ENCODE measurements around the gene CTXND1.

Gene CTXND1

DNA sequence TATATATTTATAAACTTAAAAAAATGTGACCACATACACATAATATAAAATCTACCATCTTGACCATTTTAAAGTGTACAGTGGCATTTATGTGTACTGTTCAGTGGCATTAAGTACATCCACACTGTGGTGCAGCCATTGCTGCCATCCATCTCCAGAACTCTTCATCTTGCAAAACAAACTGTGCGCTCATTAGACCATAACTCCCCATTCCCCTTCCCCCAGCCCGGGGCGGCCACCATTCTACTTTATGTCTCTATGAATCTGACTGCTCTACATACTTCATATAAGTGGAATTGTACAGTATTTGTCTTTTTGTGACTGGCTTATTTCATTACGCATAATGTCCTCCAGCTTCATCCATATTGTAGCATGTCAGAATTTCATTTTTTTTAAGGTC lies 47.8 kb downstream of the CTXND1 start:
- H3K4me3 ChIP-seq (replicated peaks; ENCODE audit: insufficient read depth, low read length) = no peak overlapping the region
- peaks cover 15% of the 10 kb centered on the region for H3K27me3 ChIP-seq (ENCODE audit: insufficient read depth, poor library complexity, severe bottlenecking)
- no peak overlapping the region for H3K27ac ChIP-seq (replicated peaks)
- no peak for DNase-seq (ENCODE audit: low read depth in 1 of 2, low spot score in 1 of 2)
- TF ChIP-seq POLR2AphosphoS5 (IDR thresholded peaks at IDR 0.05; ENCODE audit: low read depth) (no peak), SPI1 (IDR thresholded peaks at IDR 0.05; ENCODE audit: borderline replicate concordance, low read depth) (no peak), GABPA (IDR thresholded peaks at IDR 0.05; ENCODE audit: low read depth) (no peak)
- TF ChIP-seq, protein P1, sequence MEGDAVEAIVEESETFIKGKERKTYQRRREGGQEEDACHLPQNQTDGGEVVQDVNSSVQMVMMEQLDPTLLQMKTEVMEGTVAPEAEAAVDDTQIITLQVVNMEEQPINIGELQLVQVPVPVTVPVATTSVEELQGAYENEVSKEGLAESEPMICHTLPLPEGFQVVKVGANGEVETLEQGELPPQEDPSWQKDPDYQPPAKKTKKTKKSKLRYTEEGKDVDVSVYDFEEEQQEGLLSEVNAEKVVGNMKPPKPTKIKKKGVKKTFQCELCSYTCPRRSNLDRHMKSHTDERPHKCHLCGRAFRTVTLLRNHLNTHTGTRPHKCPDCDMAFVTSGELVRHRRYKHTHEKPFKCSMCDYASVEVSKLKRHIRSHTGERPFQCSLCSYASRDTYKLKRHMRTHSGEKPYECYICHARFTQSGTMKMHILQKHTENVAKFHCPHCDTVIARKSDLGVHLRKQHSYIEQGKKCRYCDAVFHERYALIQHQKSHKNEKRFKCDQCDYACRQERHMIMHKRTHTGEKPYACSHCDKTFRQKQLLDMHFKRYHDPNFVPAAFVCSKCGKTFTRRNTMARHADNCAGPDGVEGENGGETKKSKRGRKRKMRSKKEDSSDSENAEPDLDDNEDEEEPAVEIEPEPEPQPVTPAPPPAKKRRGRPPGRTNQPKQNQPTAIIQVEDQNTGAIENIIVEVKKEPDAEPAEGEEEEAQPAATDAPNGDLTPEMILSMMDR (IDR thresholded peaks at IDR 0.05; ENCODE audit: insufficient read depth, low read length) = no peak
- TF ChIP-seq, protein P2, sequence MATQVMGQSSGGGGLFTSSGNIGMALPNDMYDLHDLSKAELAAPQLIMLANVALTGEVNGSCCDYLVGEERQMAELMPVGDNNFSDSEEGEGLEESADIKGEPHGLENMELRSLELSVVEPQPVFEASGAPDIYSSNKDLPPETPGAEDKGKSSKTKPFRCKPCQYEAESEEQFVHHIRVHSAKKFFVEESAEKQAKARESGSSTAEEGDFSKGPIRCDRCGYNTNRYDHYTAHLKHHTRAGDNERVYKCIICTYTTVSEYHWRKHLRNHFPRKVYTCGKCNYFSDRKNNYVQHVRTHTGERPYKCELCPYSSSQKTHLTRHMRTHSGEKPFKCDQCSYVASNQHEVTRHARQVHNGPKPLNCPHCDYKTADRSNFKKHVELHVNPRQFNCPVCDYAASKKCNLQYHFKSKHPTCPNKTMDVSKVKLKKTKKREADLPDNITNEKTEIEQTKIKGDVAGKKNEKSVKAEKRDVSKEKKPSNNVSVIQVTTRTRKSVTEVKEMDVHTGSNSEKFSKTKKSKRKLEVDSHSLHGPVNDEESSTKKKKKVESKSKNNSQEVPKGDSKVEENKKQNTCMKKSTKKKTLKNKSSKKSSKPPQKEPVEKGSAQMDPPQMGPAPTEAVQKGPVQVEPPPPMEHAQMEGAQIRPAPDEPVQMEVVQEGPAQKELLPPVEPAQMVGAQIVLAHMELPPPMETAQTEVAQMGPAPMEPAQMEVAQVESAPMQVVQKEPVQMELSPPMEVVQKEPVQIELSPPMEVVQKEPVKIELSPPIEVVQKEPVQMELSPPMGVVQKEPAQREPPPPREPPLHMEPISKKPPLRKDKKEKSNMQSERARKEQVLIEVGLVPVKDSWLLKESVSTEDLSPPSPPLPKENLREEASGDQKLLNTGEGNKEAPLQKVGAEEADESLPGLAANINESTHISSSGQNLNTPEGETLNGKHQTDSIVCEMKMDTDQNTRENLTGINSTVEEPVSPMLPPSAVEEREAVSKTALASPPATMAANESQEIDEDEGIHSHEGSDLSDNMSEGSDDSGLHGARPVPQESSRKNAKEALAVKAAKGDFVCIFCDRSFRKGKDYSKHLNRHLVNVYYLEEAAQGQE (IDR thresholded peaks at IDR 0.05; ENCODE audit: insufficient replicate concordance, low read depth) = no peak

DNA sequence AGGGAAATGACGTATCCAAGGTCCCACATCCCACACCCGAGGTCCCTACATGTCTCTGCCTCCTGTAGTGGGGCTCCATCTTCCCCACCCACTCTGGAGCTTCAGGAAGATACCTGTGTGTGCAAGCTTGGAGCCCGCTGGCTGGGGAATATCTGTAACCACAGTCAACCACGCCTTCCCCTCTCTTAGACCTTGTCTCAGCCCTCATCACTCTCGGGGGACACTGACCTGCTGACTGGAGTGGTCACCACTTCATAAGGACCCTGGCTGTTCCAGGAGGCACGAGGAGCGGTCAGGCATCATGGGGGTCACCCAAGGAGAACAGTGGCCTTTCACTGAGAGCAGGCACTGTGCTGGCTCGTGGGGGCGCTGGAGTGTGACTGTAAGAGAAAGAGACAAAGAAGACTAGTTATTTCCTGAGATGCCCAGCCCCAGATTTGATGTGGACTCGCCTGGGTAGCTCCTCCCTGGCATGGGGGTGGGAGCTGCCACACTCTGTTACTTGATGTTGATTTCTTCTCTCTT lies 48.6 kb downstream of the CTXND1 start:
- no peak overlapping the region for H3K27ac ChIP-seq (replicated peaks)
- peaks cover 15% of the 10 kb centered on the region for H3K27me3 ChIP-seq (ENCODE audit: insufficient read depth, poor library complexity, severe bottlenecking)
- no peak for DNase-seq (ENCODE audit: low read depth in 1 of 2, low spot score in 1 of 2)
- TF ChIP-seq POLR2AphosphoS5 (IDR thresholded peaks at IDR 0.05; ENCODE audit: low read depth) (no peak), SPI1 (IDR thresholded peaks at IDR 0.05; ENCODE audit: borderline replicate concordance, low read depth) (no peak), GABPA (IDR thresholded peaks at IDR 0.05; ENCODE audit: low read depth) (no peak)
- TF ChIP-seq, protein P1 (IDR thresholded peaks at IDR 0.05; ENCODE audit: insufficient read depth, low read length) = no peak
- TF ChIP-seq, protein P2 (IDR thresholded peaks at IDR 0.05; ENCODE audit: insufficient replicate concordance, low read depth) = no peak
- no peak overlapping the region for H3K4me3 ChIP-seq (replicated peaks; ENCODE audit: insufficient read depth, low read length)

DNA sequence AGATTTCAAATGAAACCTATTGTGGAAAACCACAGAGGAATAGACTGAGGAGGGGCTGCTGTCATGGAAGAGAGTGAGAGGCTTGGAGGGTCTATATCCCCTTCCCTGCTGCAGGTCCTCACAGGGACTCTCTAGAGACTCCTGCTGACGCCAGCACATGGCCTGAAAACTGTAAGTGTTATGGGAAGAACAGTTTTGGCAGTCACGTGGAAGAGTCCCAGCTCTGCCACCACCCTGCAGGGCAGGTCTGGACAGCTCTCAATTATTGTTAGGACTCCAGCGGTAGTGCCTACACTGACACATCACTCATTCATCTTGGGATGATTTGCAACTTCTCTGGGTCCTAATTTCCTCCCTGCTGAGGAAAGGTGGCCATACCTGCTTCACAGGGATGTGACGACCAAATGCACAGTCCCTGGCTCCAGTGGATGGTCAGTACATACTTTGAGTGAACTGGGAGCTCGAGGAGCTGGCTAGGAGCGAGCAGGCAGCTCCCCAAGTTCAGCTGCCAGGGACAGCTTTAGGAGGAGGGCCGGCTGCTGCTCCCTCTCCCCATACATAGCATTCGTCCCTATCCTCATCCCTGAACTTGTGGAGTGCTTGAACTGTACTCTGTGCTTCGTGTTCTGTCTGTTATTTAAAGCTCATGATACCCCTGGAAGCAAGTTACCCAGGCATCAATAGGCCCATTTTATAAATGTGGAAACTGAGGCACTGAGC lies 49.2 kb downstream of the CTXND1 start:
- no peak overlapping the region for H3K4me3 ChIP-seq (replicated peaks; ENCODE audit: insufficient read depth, low read length)
- no peak overlapping the region for H3K27ac ChIP-seq (replicated peaks)
- TF ChIP-seq SPI1 (IDR thresholded peaks at IDR 0.05; ENCODE audit: borderline replicate concordance, low read depth) = no peak
- no peak for DNase-seq (ENCODE audit: low read depth in 1 of 2, low spot score in 1 of 2)
- H3K27me3 ChIP-seq (ENCODE audit: insufficient read depth, poor library complexity, severe bottlenecking) = peaks cover 12% of the 10 kb centered on the region

DNA sequence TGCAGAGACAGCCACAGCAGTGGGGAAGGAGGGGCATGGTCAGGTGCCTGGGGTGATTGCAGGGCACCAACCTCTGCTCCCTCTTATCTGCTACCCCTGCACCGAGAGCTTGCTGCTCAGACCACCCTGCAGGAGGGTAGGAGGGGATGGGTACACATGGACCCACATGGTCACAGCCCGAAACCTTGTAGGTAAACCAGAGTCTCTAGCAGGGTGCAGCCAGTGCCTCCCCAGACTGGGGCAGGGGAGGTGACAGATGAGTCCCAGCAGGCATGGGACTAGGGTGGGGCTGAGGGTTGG lies 50.0 kb downstream of the CTXND1 start:
- DNase-seq (ENCODE audit: low read depth in 1 of 2, low spot score in 1 of 2) = no peak
- Histone ChIP-seq H3K4me3 (replicated peaks; ENCODE audit: insufficient read depth, low read length) (no peak overlapping the region), H3K27ac (replicated peaks) (no peak overlapping the region), H3K27me3 (ENCODE audit: insufficient read depth, poor library complexity, severe bottlenecking) (peaks cover 5% of the 10 kb centered on the region)
- no peak for TF ChIP-seq SPI1 (IDR thresholded peaks at IDR 0.05; ENCODE audit: borderline replicate concordance, low read depth)
- TF ChIP-seq, protein P2 (IDR thresholded peaks at IDR 0.05; ENCODE audit: insufficient replicate concordance, low read depth) = no peak
- TF ChIP-seq, protein P1 (IDR thresholded peaks at IDR 0.05; ENCODE audit: insufficient read depth, low read length) = no peak
- no peak for TF ChIP-seq POLR2AphosphoS5 (IDR thresholded peaks at IDR 0.05; ENCODE audit: low read depth)
- no peak for TF ChIP-seq GABPA (IDR thresholded peaks at IDR 0.05; ENCODE audit: low read depth)

Measured in HL-60 (cell line).